Right lobe of liver (tissue), 4 donors: ENCODE results near the gene BZW1.

Experiments
- CTCF ChIP-seq, 4 donors: fragments of 200-600 bp in 3 of 4; fragments of 450-650 bp in 1 of 4; IDR thresholded peaks; one replicate each; pipeline versions ENCODE4 v1.5.1 to v1.8.0; 2016 to 2022; ENCODE audit warnings: antibody characterized with exemption in 4 of 4, mild to moderate bottlenecking in 2 of 4
- POLR2A ChIP-seq: fragments of 450-650 bp; IDR thresholded peaks from one replicate; pipeline ENCODE4 v1.6.1; 2017; ENCODE audit warnings: antibody characterized with exemption, mild to moderate bottlenecking
- donor health status: DM: no; HTN: no; CAD: no.
- donor health status: DM: no; HTN: no; CAD: no.
- donor health status: DM: no; HTN: yes; CAD: no.

GRCh38 chr2:200788121-200788718 is 23.5 kb upstream of the BZW1 start:
- TF ChIP-seq CTCF (IDR thresholded peaks at IDR 0.05): no peak
- no peak for TF ChIP-seq POLR2A
